Measurements from ENCODE around the gene CDH22.

Gene CDH22

GRCh38 chr20:46196990-46197389 lies 111.3 kb downstream of the CDH22 start:
- no peak overlapping the region for H3K27ac ChIP-seq

GRCh38 chr20:46195264-46196036 lies 112.8 kb downstream of the CDH22 start:
- H3K36me3 ChIP-seq (ENCODE audit: control insufficient read depth, insufficient read depth, low read length), result no peaks in the 10 kb centered on the region
- no peak overlapping the region for H3K4me2 ChIP-seq (ENCODE audit: low read length)
- no peaks in the 10 kb centered on the region for H3K79me2 ChIP-seq
- H3K9me3 ChIP-seq (ENCODE audit: control insufficient read depth, low read length), result no peaks in the 10 kb centered on the region
- H3K27ac ChIP-seq, result no peak overlapping the region
- no peak for TF ChIP-seq CTCF (IDR thresholded peaks at IDR 0.05)
- H2AFZ ChIP-seq, result no peak overlapping the region
- H3K27me3 ChIP-seq (ENCODE audit: control insufficient read depth, insufficient read depth, low read length), result peaks cover 3% of the 10 kb centered on the region
- no peak overlapping the region for H3K4me3 ChIP-seq (ENCODE audit: low read depth, low read length)
- H3K4me1 ChIP-seq, result peaks cover 7% of the 10 kb centered on the region
- no peak overlapping the region for H3K9ac ChIP-seq

More at GRCh38 chr20:46196990-46197389, 111.3 kb downstream of the CDH22 start:
- Histone ChIP-seq H3K4me1 (peaks cover 7% of the 10 kb centered on the region), H3K27me3 (ENCODE audit: control insufficient read depth, insufficient read depth, low read length) (peaks cover 3% of the 10 kb centered on the region), H3K4me2 (ENCODE audit: low read length) (no peak overlapping the region), H2AFZ (no peak overlapping the region), H3K9ac (no peak overlapping the region), H3K9me3 (ENCODE audit: control insufficient read depth, low read length) (no peaks in the 10 kb centered on the region), H3K79me2 (no peaks in the 10 kb centered on the region), H3K36me3 (ENCODE audit: control insufficient read depth, insufficient read depth, low read length) (no peaks in the 10 kb centered on the region), H3K4me3 (ENCODE audit: low read depth, low read length) (no peak overlapping the region)
- no peak for TF ChIP-seq CTCF (IDR thresholded peaks at IDR 0.05)

- no peak for TF ChIP-seq CTCF (IDR thresholded peaks at IDR 0.05)
- H3K79me2 ChIP-seq, result no peaks in the 10 kb centered on the region
- H3K27me3 ChIP-seq (ENCODE audit: control insufficient read depth, insufficient read depth, low read length), result peaks cover 3% of the 10 kb centered on the region
These were observed 113.9 kb downstream of the CDH22 start for GRCh38 chr20:46194409-46194808.

GRCh38 chr20:46192376-46192944 lies 115.8 kb downstream of the CDH22 start:
- no peaks in the 10 kb centered on the region for H3K79me2 ChIP-seq
- H3K4me1 ChIP-seq, result no peaks in the 10 kb centered on the region
- H2AFZ ChIP-seq, result no peak overlapping the region
- no peaks in the 10 kb centered on the region for H3K9me3 ChIP-seq (ENCODE audit: control insufficient read depth, low read length)
- no peak overlapping the region for H3K4me2 ChIP-seq (ENCODE audit: low read length)
- H3K4me3 ChIP-seq (ENCODE audit: low read depth, low read length), result no peak overlapping the region
- peaks cover 3% of the 10 kb centered on the region for H3K27me3 ChIP-seq (ENCODE audit: control insufficient read depth, insufficient read depth, low read length)
- H3K9ac ChIP-seq, result no peak overlapping the region
- no peaks in the 10 kb centered on the region for H3K36me3 ChIP-seq (ENCODE audit: control insufficient read depth, insufficient read depth, low read length)
- TF ChIP-seq CTCF (IDR thresholded peaks at IDR 0.05), result no peak
- no peak overlapping the region for H3K27ac ChIP-seq

More at GRCh38 chr20:46194409-46194808, 113.9 kb downstream of the CDH22 start:
- Histone ChIP-seq H3K4me2 (ENCODE audit: low read length) (no peak overlapping the region), H3K36me3 (ENCODE audit: control insufficient read depth, insufficient read depth, low read length) (no peaks in the 10 kb centered on the region), H3K27ac (no peak overlapping the region), H3K4me1 (peaks cover 7% of the 10 kb centered on the region), H2AFZ (no peak overlapping the region), H3K4me3 (ENCODE audit: low read depth, low read length) (no peak overlapping the region), H3K9me3 (ENCODE audit: control insufficient read depth, low read length) (no peaks in the 10 kb centered on the region), H3K9ac (no peak overlapping the region)

Measured in parathyroid adenoma (tissue), 2 donors.